IPS-18c (cell line): ENCODE measurements around the gene FKBP1A.

Experiments
- H3K4me3 ChIP-seq: 2 replicates; pipeline ENCODE4 v1.7.0; 2013; ENCODE audit warnings: low read depth, mild to moderate bottlenecking, low read length, moderate library complexity; ENCODE audit not compliant: insufficient read depth
- H3K9me3 ChIP-seq: one replicate; pipeline ENCODE4 v1.6.1; 2013; ENCODE audit warnings: mild to moderate bottlenecking, low read length, moderate library complexity; ENCODE audit not compliant: control insufficient read depth, insufficient read depth

Gene FKBP1A

DNA sequence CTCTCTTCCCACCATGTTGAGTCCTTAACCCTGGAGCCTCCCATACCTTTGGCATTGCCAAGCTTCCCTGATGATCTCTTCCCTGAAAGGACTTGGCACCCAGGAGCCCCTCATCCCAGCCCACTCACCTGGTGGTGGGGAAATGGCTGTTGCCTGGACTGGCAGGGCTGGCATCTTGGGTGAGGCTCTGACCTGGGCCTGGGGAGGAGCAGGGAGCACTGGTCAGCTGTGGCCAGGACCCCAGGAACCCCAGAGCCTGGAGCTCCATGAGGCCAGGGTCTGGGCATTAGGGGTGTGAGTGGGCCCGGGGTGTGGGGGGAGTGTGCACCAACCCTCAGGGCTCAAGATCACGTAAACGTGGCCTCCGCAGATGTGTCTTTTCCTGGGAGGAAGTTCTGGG, 73.4 kb downstream of the FKBP1A start:
- Histone ChIP-seq H3K9me3 (no peaks in the 10 kb centered on the region), H3K4me3 (no peak overlapping the region)

DNA sequence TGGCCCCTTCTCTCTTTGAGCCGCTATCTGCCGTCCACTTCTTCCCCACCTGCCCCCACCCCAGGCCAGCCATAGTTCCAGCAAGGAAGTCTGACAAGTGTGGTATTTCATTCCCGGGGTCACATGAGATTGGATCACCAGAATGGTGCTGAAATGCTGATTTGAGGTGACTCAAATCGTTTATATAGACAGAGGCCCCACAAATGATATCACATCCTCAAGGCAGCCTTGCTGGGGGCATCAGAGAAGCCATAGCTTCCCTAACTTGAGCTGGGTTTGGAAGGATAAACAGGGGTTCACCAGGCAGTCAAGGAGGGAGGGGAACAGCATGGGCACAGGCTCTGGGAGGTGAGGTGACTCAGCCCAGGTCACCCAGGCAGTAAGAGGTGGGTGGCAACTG, 73.8 kb downstream of the FKBP1A start:
- Histone ChIP-seq H3K9me3 (no peaks in the 10 kb centered on the region), H3K4me3 (no peak overlapping the region)
